ENCODE measurements around the gene OGFR. TPM values are rescaled to one million over a fixed set of nuclear protein-coding genes. Genes with fewer than 3 reads are reported as not detected.

The OGFR gene
- total RNA-seq, 4 donors from 2014 or later: 32.1 to 54.1 (median 42.5) TPM

DNA sequence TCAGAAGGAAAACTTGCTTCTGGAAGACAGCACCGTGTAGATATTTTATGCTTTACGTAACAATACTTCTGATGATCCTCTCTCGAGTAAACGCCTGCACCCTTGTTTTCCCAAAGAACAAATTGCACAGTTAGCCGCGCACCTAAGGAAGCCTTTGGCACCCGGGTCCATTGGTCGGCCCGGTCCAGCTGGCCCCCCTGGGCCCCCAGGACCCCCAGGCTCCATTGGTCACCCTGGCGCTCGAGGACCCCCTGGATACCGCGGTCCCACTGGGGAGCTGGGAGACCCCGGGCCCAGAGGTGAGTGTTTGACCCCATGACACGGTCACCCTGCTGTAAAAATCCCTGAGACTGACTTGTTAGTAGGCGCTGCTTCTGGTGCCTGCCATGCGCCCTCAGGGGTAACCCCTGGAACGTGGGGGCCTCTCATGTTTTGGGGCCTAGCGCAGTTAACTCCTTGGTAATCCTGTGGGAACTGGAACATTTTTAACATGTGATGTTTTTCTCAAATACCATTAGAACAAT is 32.4 kb downstream of the OGFR start:
- H3K36me3 ChIP-seq: no peaks in the 10 kb centered on the region
- peak overlapping the region; percentile 37 for H3K4me3 ChIP-seq
- peaks cover 2% of the 10 kb centered on the region for H3K27me3 ChIP-seq
- TF ChIP-seq EP300 (IDR thresholded peaks at IDR 0.05) (no peak), POLR2A (IDR thresholded peaks at IDR 0.05) (no peak), POLR2AphosphoS5 (IDR thresholded peaks at IDR 0.05) (no peak)
- TF ChIP-seq, protein P1, sequence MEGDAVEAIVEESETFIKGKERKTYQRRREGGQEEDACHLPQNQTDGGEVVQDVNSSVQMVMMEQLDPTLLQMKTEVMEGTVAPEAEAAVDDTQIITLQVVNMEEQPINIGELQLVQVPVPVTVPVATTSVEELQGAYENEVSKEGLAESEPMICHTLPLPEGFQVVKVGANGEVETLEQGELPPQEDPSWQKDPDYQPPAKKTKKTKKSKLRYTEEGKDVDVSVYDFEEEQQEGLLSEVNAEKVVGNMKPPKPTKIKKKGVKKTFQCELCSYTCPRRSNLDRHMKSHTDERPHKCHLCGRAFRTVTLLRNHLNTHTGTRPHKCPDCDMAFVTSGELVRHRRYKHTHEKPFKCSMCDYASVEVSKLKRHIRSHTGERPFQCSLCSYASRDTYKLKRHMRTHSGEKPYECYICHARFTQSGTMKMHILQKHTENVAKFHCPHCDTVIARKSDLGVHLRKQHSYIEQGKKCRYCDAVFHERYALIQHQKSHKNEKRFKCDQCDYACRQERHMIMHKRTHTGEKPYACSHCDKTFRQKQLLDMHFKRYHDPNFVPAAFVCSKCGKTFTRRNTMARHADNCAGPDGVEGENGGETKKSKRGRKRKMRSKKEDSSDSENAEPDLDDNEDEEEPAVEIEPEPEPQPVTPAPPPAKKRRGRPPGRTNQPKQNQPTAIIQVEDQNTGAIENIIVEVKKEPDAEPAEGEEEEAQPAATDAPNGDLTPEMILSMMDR (IDR thresholded peaks at IDR 0.05): no peak
- H3K27ac ChIP-seq: no peak overlapping the region
- 83% methylated on average over 19 of the region's 19 CpGs for WGBS
- H3K4me1 ChIP-seq: peaks cover 32% of the 10 kb centered on the region
- DNase-seq (ENCODE audit: low spot score in 2 of 2): peak in 1 of 2 donors; percentile 48
- H3K9me3 ChIP-seq: no peaks in the 10 kb centered on the region

DNA sequence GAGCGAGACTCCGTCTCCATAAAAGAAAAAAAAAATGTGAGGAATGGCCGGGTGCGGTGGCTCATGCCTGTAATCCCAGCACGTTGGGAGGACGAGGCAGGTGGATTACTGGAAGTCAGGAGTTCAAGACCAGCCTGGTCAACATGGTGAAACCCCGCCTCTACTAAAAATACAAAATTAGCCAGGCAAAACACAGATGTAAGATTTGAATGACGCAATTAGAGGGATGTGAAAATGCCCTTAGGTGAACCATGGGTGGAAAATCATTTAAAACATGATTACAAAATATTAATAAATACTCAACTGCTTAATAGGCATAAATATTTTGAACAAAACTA is 33.1 kb downstream of the OGFR start:
- H3K36me3 ChIP-seq: no peaks in the 10 kb centered on the region
- TF ChIP-seq EP300 (IDR thresholded peaks at IDR 0.05) (no peak), POLR2AphosphoS5 (IDR thresholded peaks at IDR 0.05) (no peak), POLR2A (IDR thresholded peaks at IDR 0.05) (no peak)
- TF ChIP-seq, protein P1 (IDR thresholded peaks at IDR 0.05): no peak
- H3K4me3 ChIP-seq: no peak overlapping the region
- 65% methylated on average over 8 of the region's 8 CpGs for WGBS
- H3K27ac ChIP-seq: no peak overlapping the region
- no peaks in the 10 kb centered on the region for H3K9me3 ChIP-seq
- DNase-seq (ENCODE audit: low spot score in 2 of 2): peak in 1 of 2 donors; percentile 46
- peaks cover 25% of the 10 kb centered on the region for H3K4me1 ChIP-seq
- peaks cover 2% of the 10 kb centered on the region for H3K27me3 ChIP-seq

DNA sequence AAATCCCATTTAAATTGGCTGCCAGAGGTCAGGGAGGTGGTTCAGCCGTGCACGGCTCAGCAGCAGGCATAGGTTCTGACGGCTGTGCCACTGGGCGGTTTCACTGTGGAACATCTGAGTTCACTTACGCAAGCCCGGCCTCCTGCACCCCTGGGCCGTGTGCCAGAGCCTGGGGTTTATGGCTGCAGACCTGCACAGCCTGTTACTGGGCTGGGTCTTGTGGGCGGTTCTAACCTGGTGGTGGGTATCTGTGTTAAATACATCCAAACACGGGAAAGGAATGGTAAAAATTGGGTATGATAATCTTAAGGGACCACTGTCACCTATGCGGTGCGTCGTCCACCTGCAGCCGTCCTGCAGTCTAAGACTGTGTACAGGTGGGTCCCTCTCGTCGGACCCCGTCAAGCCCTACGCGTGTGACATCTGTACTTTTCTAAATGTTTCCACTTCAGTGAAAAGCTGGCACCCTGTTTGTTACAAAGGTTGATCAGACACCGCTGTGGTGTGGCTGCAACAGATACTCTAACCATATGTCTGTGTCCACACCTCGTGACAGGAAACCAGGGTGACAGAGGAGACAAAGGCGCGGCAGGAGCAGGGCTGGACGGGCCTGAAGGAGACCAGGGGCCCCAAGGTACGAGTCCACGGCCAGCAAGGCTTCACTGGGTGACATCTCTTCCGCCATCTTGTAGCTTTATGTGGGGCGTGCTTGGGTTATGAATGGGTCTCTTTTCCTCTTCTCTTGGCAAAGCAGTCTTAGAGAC is 33.7 kb downstream of the OGFR start:
- WGBS: 67% methylated on average over 27 of the region's 27 CpGs

DNA sequence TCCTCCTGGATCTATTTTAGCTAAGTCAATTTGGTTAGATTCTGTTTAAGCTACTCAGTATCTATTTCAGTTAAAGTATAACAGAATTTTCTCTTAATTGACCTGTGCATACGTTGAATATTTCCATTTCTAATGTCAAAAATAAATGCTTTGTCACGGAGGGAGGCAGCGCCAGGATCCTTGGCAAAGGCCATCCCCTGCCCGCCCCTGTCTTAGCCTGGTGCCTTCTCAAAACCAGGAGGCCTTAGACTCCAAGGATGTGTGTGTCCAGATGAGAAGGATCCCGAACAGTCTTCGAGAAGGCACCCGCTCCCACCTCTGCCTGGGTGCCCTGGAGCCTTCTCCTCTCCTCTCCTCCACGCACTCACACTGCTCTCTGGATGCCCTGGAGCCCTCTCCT is 34.6 kb downstream of the OGFR start:
- no peaks in the 10 kb centered on the region for H3K36me3 ChIP-seq
- TF ChIP-seq EP300 (IDR thresholded peaks at IDR 0.05) (no peak), POLR2A (IDR thresholded peaks at IDR 0.05) (no peak), POLR2AphosphoS5 (IDR thresholded peaks at IDR 0.05) (no peak)
- TF ChIP-seq, protein P1 (IDR thresholded peaks at IDR 0.05): no peak
- 86% methylated on average over 8 of the region's 8 CpGs for WGBS
- H3K9me3 ChIP-seq: no peaks in the 10 kb centered on the region
- no peak overlapping the region for H3K4me3 ChIP-seq
- peaks cover 2% of the 10 kb centered on the region for H3K27me3 ChIP-seq
- no peak for DNase-seq (ENCODE audit: low spot score in 2 of 2)
- H3K27ac ChIP-seq: no peak overlapping the region
- H3K4me1 ChIP-seq: peaks cover 25% of the 10 kb centered on the region

More for the DNA sequence above, 33.7 kb downstream of the OGFR start:
- H3K36me3 ChIP-seq: no peaks in the 10 kb centered on the region
- TF ChIP-seq EP300 (IDR thresholded peaks at IDR 0.05) (no peak), POLR2AphosphoS5 (IDR thresholded peaks at IDR 0.05) (no peak), POLR2A (IDR thresholded peaks at IDR 0.05) (no peak)
- TF ChIP-seq, protein P1 (IDR thresholded peaks at IDR 0.05): no peak
- peaks cover 25% of the 10 kb centered on the region for H3K4me1 ChIP-seq
- H3K9me3 ChIP-seq: no peaks in the 10 kb centered on the region
- H3K27ac ChIP-seq: no peak overlapping the region
- H3K27me3 ChIP-seq: peaks cover 2% of the 10 kb centered on the region
- H3K4me3 ChIP-seq: no peak overlapping the region
- peak in 1 of 2 donors; percentile 86 for DNase-seq (ENCODE audit: low spot score in 2 of 2)

DNA sequence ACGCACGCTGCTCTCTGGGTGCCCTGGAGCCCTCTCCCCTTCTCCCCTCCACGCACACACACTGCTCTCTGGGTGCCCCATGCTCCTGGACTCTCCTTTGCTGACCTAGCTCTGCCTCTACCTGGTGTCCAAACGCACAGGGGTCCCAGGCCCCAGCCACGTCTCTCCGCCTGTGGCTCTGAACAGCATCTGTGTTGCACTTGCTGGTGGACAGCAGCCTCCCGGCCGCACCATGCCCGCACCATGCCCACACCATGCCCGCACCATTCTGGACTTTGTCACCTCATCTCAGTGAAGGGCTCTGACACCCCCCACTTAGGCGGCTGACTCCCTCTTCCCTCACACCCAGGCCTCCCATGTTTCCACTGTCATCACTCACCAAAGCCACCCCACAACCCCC is 35.2 kb downstream of the OGFR start:
- H3K27me3 ChIP-seq: peaks cover 2% of the 10 kb centered on the region
- DNase-seq (ENCODE audit: low spot score in 2 of 2): no peak
- WGBS: 86% methylated on average over 11 of the region's 11 CpGs
- H3K4me1 ChIP-seq: peaks cover 25% of the 10 kb centered on the region
- H3K27ac ChIP-seq: no peak overlapping the region
- no peak overlapping the region for H3K4me3 ChIP-seq
- no peak for TF ChIP-seq POLR2A (IDR thresholded peaks at IDR 0.05)
- no peak for TF ChIP-seq EP300 (IDR thresholded peaks at IDR 0.05)
- no peak for TF ChIP-seq POLR2AphosphoS5 (IDR thresholded peaks at IDR 0.05)
- TF ChIP-seq, protein P1 (IDR thresholded peaks at IDR 0.05): no peak
- no peaks in the 10 kb centered on the region for H3K9me3 ChIP-seq
- H3K36me3 ChIP-seq: no peaks in the 10 kb centered on the region
